IPS-18c (cell line): ENCODE results near the gene SYNE1.

ENCODE experiments used
- H3K4me3 ChIP-seq: 2 replicates; pipeline ENCODE4 v1.7.0; 2013; ENCODE audit warnings: low read depth, mild to moderate bottlenecking, low read length, moderate library complexity; ENCODE audit not compliant: insufficient read depth
- H3K9me3 ChIP-seq: one replicate; pipeline ENCODE4 v1.6.1; 2013; ENCODE audit warnings: mild to moderate bottlenecking, low read length, moderate library complexity; ENCODE audit not compliant: control insufficient read depth, insufficient read depth

SYNE1 gene

GRCh38 chr6:152124429-152125074 lies 512.6 kb downstream of the SYNE1 start:
- H3K4me3 ChIP-seq = no peak overlapping the region
- no peaks in the 10 kb centered on the region for H3K9me3 ChIP-seq

- no peaks in the 10 kb centered on the region for H3K9me3 ChIP-seq
- H3K4me3 ChIP-seq = no peak overlapping the region
Measured at GRCh38 chr6:152123076-152123475, 514.1 kb downstream of the SYNE1 start.

- Histone ChIP-seq H3K9me3 (no peaks in the 10 kb centered on the region), H3K4me3 (no peak overlapping the region)
Measured at GRCh38 chr6:152122434-152122833, 514.7 kb downstream of the SYNE1 start.

GRCh38 chr6:152121910-152122309 lies 515.3 kb downstream of the SYNE1 start:
- H3K4me3 ChIP-seq = no peak overlapping the region
- H3K9me3 ChIP-seq = no peaks in the 10 kb centered on the region

- Histone ChIP-seq H3K9me3 (no peaks in the 10 kb centered on the region), H3K4me3 (no peak overlapping the region)
Measured at GRCh38 chr6:152119831-152120230, 517.3 kb downstream of the SYNE1 start.

GRCh38 chr6:152118678-152119077 lies 518.5 kb downstream of the SYNE1 start:
- Histone ChIP-seq H3K4me3 (no peak overlapping the region), H3K9me3 (no peaks in the 10 kb centered on the region)

GRCh38 chr6:152118224-152118623 lies 518.9 kb downstream of the SYNE1 start:
- Histone ChIP-seq H3K9me3 (no peaks in the 10 kb centered on the region), H3K4me3 (no peak overlapping the region)

- H3K4me3 ChIP-seq = no peak overlapping the region
Measured at GRCh38 chr6:152117156-152118133, 519.7 kb downstream of the SYNE1 start.

GRCh38 chr6:152112491-152113261 lies 524.5 kb downstream of the SYNE1 start:
- no peak overlapping the region for H3K4me3 ChIP-seq
- H3K9me3 ChIP-seq = no peaks in the 10 kb centered on the region

More at GRCh38 chr6:152117156-152118133, 519.7 kb downstream of the SYNE1 start:
- H3K9me3 ChIP-seq = no peaks in the 10 kb centered on the region

GRCh38 chr6:152110886-152111820 lies 526.0 kb downstream of the SYNE1 start:
- no peak overlapping the region for H3K4me3 ChIP-seq
- no peaks in the 10 kb centered on the region for H3K9me3 ChIP-seq

GRCh38 chr6:152107973-152108372 lies 529.2 kb downstream of the SYNE1 start:
- no peaks in the 10 kb centered on the region for H3K9me3 ChIP-seq

GRCh38 chr6:152100183-152100618 lies 537.0 kb downstream of the SYNE1 start:
- Histone ChIP-seq H3K4me3 (no peak overlapping the region), H3K9me3 (no peaks in the 10 kb centered on the region)

More at GRCh38 chr6:152107973-152108372, 529.2 kb downstream of the SYNE1 start:
- no peak overlapping the region for H3K4me3 ChIP-seq

GRCh38 chr6:152099446-152100182 lies 537.5 kb downstream of the SYNE1 start:
- Histone ChIP-seq H3K9me3 (no peaks in the 10 kb centered on the region), H3K4me3 (no peak overlapping the region)

- Histone ChIP-seq H3K4me3 (no peak overlapping the region), H3K9me3 (no peaks in the 10 kb centered on the region)
Measured at GRCh38 chr6:152098683-152099082, 538.5 kb downstream of the SYNE1 start.

GRCh38 chr6:152096863-152097496 lies 540.2 kb downstream of the SYNE1 start:
- no peak overlapping the region for H3K4me3 ChIP-seq

More at GRCh38 chr6:152096863-152097496, 540.2 kb downstream of the SYNE1 start:
- no peaks in the 10 kb centered on the region for H3K9me3 ChIP-seq
